ENCODE data around the gene CRIP2.
A peak's percentile ranks its signal among the peaks of the same experiment; 100 is the strongest.

The CRIP2 gene, protein sequence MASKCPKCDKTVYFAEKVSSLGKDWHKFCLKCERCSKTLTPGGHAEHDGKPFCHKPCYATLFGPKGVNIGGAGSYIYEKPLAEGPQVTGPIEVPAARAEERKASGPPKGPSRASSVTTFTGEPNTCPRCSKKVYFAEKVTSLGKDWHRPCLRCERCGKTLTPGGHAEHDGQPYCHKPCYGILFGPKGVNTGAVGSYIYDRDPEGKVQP

GRCh38 chr14:105474483-105475268 is at the start of gene CRIP2:
CRIP2 (plus strand) TSS chr14:105474821; CDS start chr14:105474863, 42 bp downstream.
- Mint-ChIP-seq H3K27me3 (no peaks in the 10 kb centered on the region), H3K36me3 (no peaks in the 10 kb centered on the region), H3K27ac (no peak within 1 kb of the TSS), H3K9me3 (ENCODE audit: low read depth) (no peaks in the 10 kb centered on the region), H3K4me1 (ENCODE audit: low read depth) (peaks cover 14% of the 10 kb centered on the region), H3K4me3 (peak within 1 kb of the TSS; percentile 44)

GRCh38 chr14:105424861-105425260 is 49.8 kb upstream of the CRIP2 start:
- peaks cover 19% of the 10 kb centered on the region for H3K4me1 Mint-ChIP-seq (ENCODE audit: low read depth)
- H3K4me3 Mint-ChIP-seq = no peak overlapping the region
- peaks cover 8% of the 10 kb centered on the region for H3K36me3 Mint-ChIP-seq
- no peak overlapping the region for H3K27ac Mint-ChIP-seq
- no peaks in the 10 kb centered on the region for H3K27me3 Mint-ChIP-seq
- no peaks in the 10 kb centered on the region for H3K9me3 Mint-ChIP-seq (ENCODE audit: low read depth)

- Mint-ChIP-seq H3K27ac (no peak overlapping the region), H3K27me3 (no peaks in the 10 kb centered on the region), H3K4me1 (ENCODE audit: low read depth) (peaks cover 23% of the 10 kb centered on the region), H3K36me3 (peaks cover 10% of the 10 kb centered on the region), H3K4me3 (no peak overlapping the region), H3K9me3 (ENCODE audit: low read depth) (no peaks in the 10 kb centered on the region)
These were observed 48.8 kb upstream of the CRIP2 start for GRCh38 chr14:105425823-105426247.

- Mint-ChIP-seq H3K9me3 (ENCODE audit: low read depth) (no peaks in the 10 kb centered on the region), H3K4me3 (no peak overlapping the region), H3K36me3 (peaks cover 10% of the 10 kb centered on the region), H3K27ac (no peak overlapping the region), H3K27me3 (no peaks in the 10 kb centered on the region), H3K4me1 (ENCODE audit: low read depth) (peaks cover 21% of the 10 kb centered on the region)
These were observed 48.0 kb upstream of the CRIP2 start for GRCh38 chr14:105426416-105427130.

DNA sequence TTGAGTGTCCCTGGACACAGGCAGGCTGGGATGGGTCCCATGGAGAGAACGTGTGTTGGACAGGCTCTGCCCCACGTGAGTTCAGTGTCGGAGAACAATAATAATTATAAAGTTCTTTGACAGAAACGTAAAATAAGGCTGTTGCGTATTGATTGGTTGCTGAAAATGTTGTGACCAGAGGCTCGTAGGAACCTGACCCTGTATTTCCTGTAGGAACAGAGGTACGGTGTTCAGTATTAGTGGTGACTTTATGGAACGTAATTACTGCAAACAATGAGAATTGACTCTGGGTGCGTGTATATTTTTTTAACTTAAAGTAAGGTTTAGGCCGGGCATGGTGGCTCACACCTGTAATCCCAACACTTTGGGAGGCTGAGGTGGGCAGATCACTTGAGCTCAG is 47.2 kb upstream of the CRIP2 start:
- no peaks in the 10 kb centered on the region for H3K27me3 Mint-ChIP-seq
- no peak overlapping the region for H3K4me3 Mint-ChIP-seq
- H3K4me1 Mint-ChIP-seq (ENCODE audit: low read depth) = peaks cover 15% of the 10 kb centered on the region
- H3K9me3 Mint-ChIP-seq (ENCODE audit: low read depth) = no peaks in the 10 kb centered on the region
- H3K36me3 Mint-ChIP-seq = peaks cover 10% of the 10 kb centered on the region
- H3K27ac Mint-ChIP-seq = peak overlapping the region; percentile 54

DNA sequence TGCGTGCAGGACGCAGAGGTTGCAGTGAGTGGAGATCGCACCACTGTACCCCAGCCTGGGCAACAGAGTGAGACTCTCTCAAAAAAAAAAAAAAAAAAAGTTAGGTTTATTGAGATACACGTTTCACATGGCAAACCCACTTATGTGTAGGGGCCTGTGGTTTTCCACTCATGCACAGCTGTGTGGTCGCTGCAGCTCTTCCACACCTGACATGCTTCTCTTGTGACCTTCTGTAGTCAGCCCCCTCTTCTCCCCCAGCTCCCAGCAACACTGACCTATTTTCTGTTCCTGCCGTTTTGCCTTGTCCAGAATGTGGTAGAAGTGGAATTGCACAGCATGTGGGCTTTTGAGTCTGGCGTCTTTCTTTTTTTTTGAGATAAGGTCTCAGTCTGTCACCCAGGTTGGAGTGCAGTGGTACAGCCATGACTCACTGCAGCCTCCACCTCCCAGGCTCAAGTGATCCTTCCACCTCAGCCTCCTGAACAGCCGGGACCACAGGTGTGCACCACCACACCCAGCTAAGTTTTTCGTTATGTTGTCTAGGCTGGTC is 46.6 kb upstream of the CRIP2 start:
- no peak overlapping the region for H3K4me3 Mint-ChIP-seq
- no peaks in the 10 kb centered on the region for H3K27me3 Mint-ChIP-seq
- peaks cover 13% of the 10 kb centered on the region for H3K4me1 Mint-ChIP-seq (ENCODE audit: low read depth)
- peaks cover 10% of the 10 kb centered on the region for H3K36me3 Mint-ChIP-seq
- H3K9me3 Mint-ChIP-seq (ENCODE audit: low read depth) = no peaks in the 10 kb centered on the region
- no peak overlapping the region for H3K27ac Mint-ChIP-seq

- Mint-ChIP-seq H3K36me3 (peaks cover 10% of the 10 kb centered on the region), H3K4me1 (ENCODE audit: low read depth) (peaks cover 15% of the 10 kb centered on the region)
These were observed 44.6 kb upstream of the CRIP2 start for GRCh38 chr14:105430042-105430441.

GRCh38 chr14:105430565-105430964 is 44.1 kb upstream of the CRIP2 start:
- peaks cover 17% of the 10 kb centered on the region for H3K4me1 Mint-ChIP-seq (ENCODE audit: low read depth)
- H3K27me3 Mint-ChIP-seq = no peaks in the 10 kb centered on the region
- H3K9me3 Mint-ChIP-seq (ENCODE audit: low read depth) = no peaks in the 10 kb centered on the region
- no peak overlapping the region for H3K27ac Mint-ChIP-seq
- peaks cover 10% of the 10 kb centered on the region for H3K36me3 Mint-ChIP-seq
- no peak overlapping the region for H3K4me3 Mint-ChIP-seq

More at GRCh38 chr14:105430042-105430441, 44.6 kb upstream of the CRIP2 start:
- no peaks in the 10 kb centered on the region for H3K27me3 Mint-ChIP-seq
- H3K9me3 Mint-ChIP-seq (ENCODE audit: low read depth) = no peaks in the 10 kb centered on the region
- no peak overlapping the region for H3K27ac Mint-ChIP-seq
- no peak overlapping the region for H3K4me3 Mint-ChIP-seq

GRCh38 chr14:105431256-105431655 is 43.4 kb upstream of the CRIP2 start:
- Mint-ChIP-seq H3K9me3 (ENCODE audit: low read depth) (no peaks in the 10 kb centered on the region), H3K27ac (no peak overlapping the region), H3K4me1 (ENCODE audit: low read depth) (peaks cover 20% of the 10 kb centered on the region), H3K4me3 (no peak overlapping the region), H3K36me3 (peaks cover 10% of the 10 kb centered on the region), H3K27me3 (no peaks in the 10 kb centered on the region)

GRCh38 chr14:105432657-105433056 is 42.0 kb upstream of the CRIP2 start:
- Mint-ChIP-seq H3K27me3 (no peaks in the 10 kb centered on the region), H3K4me3 (no peak overlapping the region), H3K36me3 (peaks cover 2% of the 10 kb centered on the region), H3K27ac (no peak overlapping the region), H3K4me1 (ENCODE audit: low read depth) (peaks cover 15% of the 10 kb centered on the region), H3K9me3 (ENCODE audit: low read depth) (no peaks in the 10 kb centered on the region)

GRCh38 chr14:105433161-105433605 is 41.4 kb upstream of the CRIP2 start:
- peaks cover 15% of the 10 kb centered on the region for H3K4me1 Mint-ChIP-seq (ENCODE audit: low read depth)
- peaks cover 2% of the 10 kb centered on the region for H3K36me3 Mint-ChIP-seq
- H3K27me3 Mint-ChIP-seq = no peaks in the 10 kb centered on the region

GRCh38 chr14:105436402-105436801 is 38.2 kb upstream of the CRIP2 start:
- H3K9me3 Mint-ChIP-seq (ENCODE audit: low read depth) = no peaks in the 10 kb centered on the region
- no peak overlapping the region for H3K4me3 Mint-ChIP-seq
- H3K27ac Mint-ChIP-seq = no peak overlapping the region
- no peaks in the 10 kb centered on the region for H3K27me3 Mint-ChIP-seq
- peaks cover 13% of the 10 kb centered on the region for H3K4me1 Mint-ChIP-seq (ENCODE audit: low read depth)
- no peaks in the 10 kb centered on the region for H3K36me3 Mint-ChIP-seq

More at GRCh38 chr14:105433161-105433605, 41.4 kb upstream of the CRIP2 start:
- no peak overlapping the region for H3K27ac Mint-ChIP-seq
- H3K4me3 Mint-ChIP-seq = no peak overlapping the region
- no peaks in the 10 kb centered on the region for H3K9me3 Mint-ChIP-seq (ENCODE audit: low read depth)

- H3K27ac Mint-ChIP-seq = no peak overlapping the region
These were observed 37.5 kb upstream of the CRIP2 start for GRCh38 chr14:105436891-105437722.

More at GRCh38 chr14:105436891-105437722, 37.5 kb upstream of the CRIP2 start:
- Mint-ChIP-seq H3K36me3 (peaks cover 2% of the 10 kb centered on the region), H3K27me3 (no peaks in the 10 kb centered on the region), H3K4me3 (no peak overlapping the region), H3K9me3 (ENCODE audit: low read depth) (no peaks in the 10 kb centered on the region), H3K4me1 (ENCODE audit: low read depth) (peaks cover 15% of the 10 kb centered on the region)

All from activated naive CD8-positive, alpha-beta T cell (primary cell).